Measurements from ENCODE around the gene LVRN.
A peak's percentile ranks its signal among the peaks of the same experiment; 100 is the strongest.

The LVRN gene

DNA sequence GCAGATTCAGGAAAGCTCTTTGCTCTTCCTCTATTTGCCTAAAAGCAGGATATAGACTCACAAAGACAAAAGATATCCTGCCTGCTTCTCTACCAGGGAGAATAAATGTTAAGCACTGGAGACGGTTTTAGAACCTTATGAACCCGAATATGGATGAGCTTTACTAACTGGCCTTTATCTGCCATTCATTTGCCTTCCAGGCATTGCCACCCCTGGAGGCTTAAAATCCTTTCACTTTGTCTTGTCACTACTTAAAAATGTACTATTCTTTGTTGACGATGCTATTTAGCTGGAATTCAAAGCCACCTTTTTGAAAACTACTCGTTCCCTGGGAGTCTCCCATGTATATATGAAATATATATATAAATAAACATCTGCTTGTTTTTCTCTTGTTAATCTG is 23.2 kb upstream of the LVRN start:
- Histone ChIP-seq H3K4me3 (ENCODE audit: low read length) (no peak overlapping the region), H3K27me3 (replicated peaks; ENCODE audit: control insufficient read depth, insufficient read depth, low read length) (no peaks in the 10 kb centered on the region), H3K4me1 (ENCODE audit: control insufficient read depth, insufficient read depth, low read length) (peaks cover 11% of the 10 kb centered on the region), H3K9ac (ENCODE audit: low read length) (no peak overlapping the region), H3K36me3 (ENCODE audit: control insufficient read depth, insufficient read depth, low read length, severe bottlenecking) (no peaks in the 10 kb centered on the region), H3K9me3 (ENCODE audit: control insufficient read depth, low read length) (no peaks in the 10 kb centered on the region)
- peak; percentile 35 for DNase-seq (ENCODE audit: low read depth)

DNA sequence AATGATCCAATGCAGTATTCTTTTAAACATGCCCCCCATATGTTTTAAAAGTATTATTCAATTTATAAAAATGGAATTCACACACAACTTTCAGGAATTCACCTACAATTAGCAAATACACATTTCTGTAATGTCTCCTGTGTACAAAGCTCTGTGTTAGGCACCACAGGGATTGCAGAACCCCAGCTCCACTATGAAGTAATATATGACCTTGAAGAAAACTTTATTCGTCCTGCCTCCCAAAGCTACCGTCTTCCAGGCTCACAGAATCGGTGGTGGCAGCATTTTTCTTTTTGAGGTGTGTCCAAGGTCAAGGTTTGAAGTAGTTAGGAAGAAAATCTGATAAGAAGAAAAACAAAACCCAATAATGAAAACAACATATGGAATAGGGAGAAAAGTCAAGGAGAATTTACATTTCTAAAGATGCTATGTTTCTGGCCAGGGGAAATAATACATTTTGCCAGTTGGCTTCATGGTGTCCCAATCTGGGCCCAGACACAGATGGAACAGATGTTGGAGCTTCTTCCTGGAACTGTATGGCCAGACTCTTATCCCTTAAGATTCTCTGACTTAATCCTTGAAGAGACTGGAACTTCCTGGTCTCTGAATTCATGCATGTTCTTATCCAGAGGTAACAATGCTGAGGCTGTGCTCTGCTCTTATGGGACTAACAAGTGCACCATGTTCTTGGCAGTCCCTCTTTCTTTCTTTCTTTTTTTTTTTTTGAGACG is 22.0 kb upstream of the LVRN start:
- Histone ChIP-seq H3K9me3 (ENCODE audit: control insufficient read depth, low read length) (no peaks in the 10 kb centered on the region), H3K36me3 (ENCODE audit: control insufficient read depth, insufficient read depth, low read length, severe bottlenecking) (no peaks in the 10 kb centered on the region), H3K4me1 (ENCODE audit: control insufficient read depth, insufficient read depth, low read length) (peaks cover 11% of the 10 kb centered on the region), H3K27me3 (replicated peaks; ENCODE audit: control insufficient read depth, insufficient read depth, low read length) (no peaks in the 10 kb centered on the region), H3K9ac (ENCODE audit: low read length) (no peak overlapping the region), H3K4me3 (ENCODE audit: low read length) (no peak overlapping the region)
- no peak for DNase-seq (ENCODE audit: low read depth)

GRCh38 chr5:115941051-115941675 is 21.1 kb upstream of the LVRN start:
- Histone ChIP-seq H3K9me3 (ENCODE audit: control insufficient read depth, low read length) (no peaks in the 10 kb centered on the region), H3K27me3 (replicated peaks; ENCODE audit: control insufficient read depth, insufficient read depth, low read length) (no peaks in the 10 kb centered on the region), H3K9ac (ENCODE audit: low read length) (peak overlapping the region; percentile 64), H3K4me3 (ENCODE audit: low read length) (peak overlapping the region; percentile 67), H3K36me3 (ENCODE audit: control insufficient read depth, insufficient read depth, low read length, severe bottlenecking) (no peaks in the 10 kb centered on the region), H3K4me1 (ENCODE audit: control insufficient read depth, insufficient read depth, low read length) (peaks cover 13% of the 10 kb centered on the region)
- peak; percentile 91 for DNase-seq (ENCODE audit: low read depth)

DNA sequence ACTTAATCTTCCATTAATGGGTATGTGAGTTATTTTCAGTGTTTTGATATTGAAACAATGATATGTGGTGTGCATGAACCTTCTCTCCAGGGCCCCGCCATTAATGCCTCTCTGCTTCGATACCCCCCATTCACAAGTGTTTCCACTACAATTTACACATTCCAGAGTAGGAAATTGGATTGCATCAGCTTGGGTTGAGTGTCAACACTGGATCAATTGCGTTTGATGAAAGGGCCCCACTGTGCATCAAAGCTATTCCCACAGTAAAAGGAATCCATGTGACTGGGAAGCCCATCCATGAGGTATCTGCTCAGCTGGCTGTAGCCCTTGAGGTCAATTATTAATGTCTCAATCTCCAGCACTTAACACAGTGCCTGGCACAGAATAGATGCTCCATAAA is 17.8 kb upstream of the LVRN start:
- Histone ChIP-seq H3K9me3 (ENCODE audit: control insufficient read depth, low read length) (no peaks in the 10 kb centered on the region), H3K27me3 (replicated peaks; ENCODE audit: control insufficient read depth, insufficient read depth, low read length) (no peaks in the 10 kb centered on the region), H3K36me3 (ENCODE audit: control insufficient read depth, insufficient read depth, low read length, severe bottlenecking) (no peaks in the 10 kb centered on the region), H3K4me3 (ENCODE audit: low read length) (no peak overlapping the region), H3K9ac (ENCODE audit: low read length) (no peak overlapping the region), H3K4me1 (ENCODE audit: control insufficient read depth, insufficient read depth, low read length) (peaks cover 43% of the 10 kb centered on the region)
- DNase-seq (ENCODE audit: low read depth), result no peak

- no peaks in the 10 kb centered on the region for H3K36me3 ChIP-seq (ENCODE audit: control insufficient read depth, insufficient read depth, low read length, severe bottlenecking)
- no peak overlapping the region for H3K9ac ChIP-seq (ENCODE audit: low read length)
- no peaks in the 10 kb centered on the region for H3K27me3 ChIP-seq (replicated peaks; ENCODE audit: control insufficient read depth, insufficient read depth, low read length)
- no peaks in the 10 kb centered on the region for H3K9me3 ChIP-seq (ENCODE audit: control insufficient read depth, low read length)
- DNase-seq (ENCODE audit: low read depth), result no peak
- no peak overlapping the region for H3K4me3 ChIP-seq (ENCODE audit: low read length)
- H3K4me1 ChIP-seq (ENCODE audit: control insufficient read depth, insufficient read depth, low read length), result peaks cover 38% of the 10 kb centered on the region
Measured at GRCh38 chr5:115946655-115947054, 15.6 kb upstream of the LVRN start.

- Histone ChIP-seq H3K9ac (ENCODE audit: low read length) (no peak overlapping the region), H3K4me1 (ENCODE audit: control insufficient read depth, insufficient read depth, low read length) (peaks cover 38% of the 10 kb centered on the region), H3K36me3 (ENCODE audit: control insufficient read depth, insufficient read depth, low read length, severe bottlenecking) (no peaks in the 10 kb centered on the region), H3K9me3 (ENCODE audit: control insufficient read depth, low read length) (no peaks in the 10 kb centered on the region), H3K27me3 (replicated peaks; ENCODE audit: control insufficient read depth, insufficient read depth, low read length) (no peaks in the 10 kb centered on the region), H3K4me3 (ENCODE audit: low read length) (no peak overlapping the region)
- peak; percentile 32 for DNase-seq (ENCODE audit: low read depth)
Measured at GRCh38 chr5:115947260-115947659, 15.0 kb upstream of the LVRN start.

GRCh38 chr5:115948091-115948534 is 14.2 kb upstream of the LVRN start:
- Histone ChIP-seq H3K36me3 (ENCODE audit: control insufficient read depth, insufficient read depth, low read length, severe bottlenecking) (no peaks in the 10 kb centered on the region), H3K9me3 (ENCODE audit: control insufficient read depth, low read length) (no peaks in the 10 kb centered on the region), H3K4me1 (ENCODE audit: control insufficient read depth, insufficient read depth, low read length) (peaks cover 38% of the 10 kb centered on the region), H3K4me3 (ENCODE audit: low read length) (no peak overlapping the region), H3K9ac (ENCODE audit: low read length) (peak overlapping the region; percentile 57), H3K27me3 (replicated peaks; ENCODE audit: control insufficient read depth, insufficient read depth, low read length) (no peaks in the 10 kb centered on the region)
- DNase-seq (ENCODE audit: low read depth), result peak; percentile 89

DNA sequence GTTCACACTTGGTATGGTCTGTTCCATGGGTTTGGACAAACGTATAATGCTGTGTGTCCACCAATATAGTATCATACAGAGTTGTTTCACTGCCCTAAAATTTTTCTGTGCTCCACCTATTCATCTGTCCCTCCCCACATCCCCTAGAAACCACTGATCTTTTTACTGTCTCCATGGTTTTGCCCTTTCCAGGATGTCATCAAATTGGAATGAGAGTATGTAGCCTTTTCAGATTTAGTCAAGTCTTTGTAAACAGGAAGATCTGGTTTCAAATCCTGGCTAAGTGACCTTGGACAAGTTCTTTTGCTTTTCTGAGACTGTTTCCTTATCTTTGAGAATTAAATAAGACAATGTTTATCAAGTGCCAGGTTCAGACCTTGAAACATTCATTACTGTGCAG is 13.2 kb upstream of the LVRN start:
- H3K4me1 ChIP-seq (ENCODE audit: control insufficient read depth, insufficient read depth, low read length), result peaks cover 38% of the 10 kb centered on the region
- H3K9ac ChIP-seq (ENCODE audit: low read length), result peak overlapping the region; percentile 39
- no peaks in the 10 kb centered on the region for H3K9me3 ChIP-seq (ENCODE audit: control insufficient read depth, low read length)
- H3K4me3 ChIP-seq (ENCODE audit: low read length), result no peak overlapping the region
- DNase-seq (ENCODE audit: low read depth), result peak; percentile 46
- no peaks in the 10 kb centered on the region for H3K27me3 ChIP-seq (replicated peaks; ENCODE audit: control insufficient read depth, insufficient read depth, low read length)
- no peaks in the 10 kb centered on the region for H3K36me3 ChIP-seq (ENCODE audit: control insufficient read depth, insufficient read depth, low read length, severe bottlenecking)

DNA sequence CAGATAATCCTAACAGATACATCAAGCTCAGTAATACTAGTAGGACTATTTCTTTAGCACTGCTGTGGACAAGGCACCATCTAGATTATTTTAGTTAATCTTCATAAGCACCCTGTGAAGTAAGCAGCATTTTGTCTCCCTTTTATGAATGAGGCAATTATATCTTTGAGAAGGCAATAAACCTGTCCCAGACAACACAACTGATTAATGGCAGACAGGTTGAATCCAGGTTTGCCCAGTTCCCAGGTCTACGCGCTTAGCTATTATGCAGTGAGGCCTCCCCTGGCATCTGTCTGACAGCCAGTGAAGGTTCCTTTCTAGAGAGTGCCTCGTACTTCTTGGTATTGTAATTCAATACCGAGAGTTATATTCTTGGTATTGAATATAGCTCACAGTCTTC is 9.7 kb upstream of the LVRN start:
- H3K36me3 ChIP-seq (ENCODE audit: control insufficient read depth, insufficient read depth, low read length, severe bottlenecking), result no peaks in the 10 kb centered on the region
- H3K9ac ChIP-seq (ENCODE audit: low read length), result no peak overlapping the region
- H3K4me1 ChIP-seq (ENCODE audit: control insufficient read depth, insufficient read depth, low read length), result peaks cover 37% of the 10 kb centered on the region
- no peaks in the 10 kb centered on the region for H3K27me3 ChIP-seq (replicated peaks; ENCODE audit: control insufficient read depth, insufficient read depth, low read length)
- no peak for DNase-seq (ENCODE audit: low read depth)
- no peaks in the 10 kb centered on the region for H3K9me3 ChIP-seq (ENCODE audit: control insufficient read depth, low read length)
- no peak overlapping the region for H3K4me3 ChIP-seq (ENCODE audit: low read length)

DNA sequence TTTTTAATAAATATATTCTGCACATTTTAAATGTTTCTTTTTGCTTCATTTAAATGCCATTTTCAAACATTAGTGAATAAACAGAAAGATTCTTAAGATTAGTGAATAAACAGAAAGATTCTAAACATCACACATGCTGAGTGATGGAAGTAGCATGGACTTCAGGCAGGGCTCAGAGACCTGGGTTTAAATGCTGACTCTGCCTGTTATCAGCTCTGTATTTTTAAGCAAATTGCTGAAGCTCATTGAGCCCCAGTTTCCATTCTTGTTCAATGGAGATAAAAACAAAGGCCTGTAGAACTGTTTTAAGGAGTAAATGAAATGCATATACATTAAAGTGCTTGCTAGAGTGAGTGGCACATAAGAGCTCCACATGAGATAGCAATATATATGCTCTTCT is 8.1 kb upstream of the LVRN start:
- Histone ChIP-seq H3K9ac (ENCODE audit: low read length) (no peak overlapping the region), H3K4me3 (ENCODE audit: low read length) (no peak overlapping the region), H3K9me3 (ENCODE audit: control insufficient read depth, low read length) (no peaks in the 10 kb centered on the region), H3K36me3 (ENCODE audit: control insufficient read depth, insufficient read depth, low read length, severe bottlenecking) (no peaks in the 10 kb centered on the region), H3K4me1 (ENCODE audit: control insufficient read depth, insufficient read depth, low read length) (peaks cover 21% of the 10 kb centered on the region), H3K27me3 (replicated peaks; ENCODE audit: control insufficient read depth, insufficient read depth, low read length) (no peaks in the 10 kb centered on the region)
- DNase-seq (ENCODE audit: low read depth), result no peak

DNA sequence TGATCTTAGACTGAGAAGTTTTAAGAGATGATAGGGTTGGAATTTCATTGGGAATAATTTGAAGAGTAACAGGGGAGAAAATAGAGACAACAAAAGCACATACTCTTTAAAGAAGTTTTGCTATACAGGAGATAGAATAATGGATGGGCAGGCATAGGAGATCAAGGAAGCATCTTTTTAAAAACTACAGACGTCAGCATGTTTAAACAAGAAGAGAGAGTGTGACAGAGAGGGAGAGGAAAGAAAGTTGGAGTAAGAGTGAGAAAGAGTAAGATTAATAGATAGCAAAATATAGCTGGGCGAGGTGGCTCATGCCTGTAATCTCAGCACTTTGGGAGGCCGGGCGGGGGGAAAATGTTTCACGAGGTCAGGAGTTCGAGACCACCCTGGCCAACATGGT is 5.3 kb upstream of the LVRN start:
- Histone ChIP-seq H3K36me3 (ENCODE audit: control insufficient read depth, insufficient read depth, low read length, severe bottlenecking) (no peaks in the 10 kb centered on the region), H3K9me3 (ENCODE audit: control insufficient read depth, low read length) (no peaks in the 10 kb centered on the region), H3K9ac (ENCODE audit: low read length) (peak overlapping the region; percentile 66), H3K27me3 (replicated peaks; ENCODE audit: control insufficient read depth, insufficient read depth, low read length) (no peaks in the 10 kb centered on the region), H3K4me1 (ENCODE audit: control insufficient read depth, insufficient read depth, low read length) (peaks cover 30% of the 10 kb centered on the region), H3K4me3 (ENCODE audit: low read length) (peak overlapping the region; percentile 73)
- DNase-seq (ENCODE audit: low read depth), result no peak
